Activated naive CD8-positive, alpha-beta T cell treated with anti-CD3 and anti-CD28 coated beads for 36 hours (primary cell): ENCODE data around the gene KLF12. TPM values are rescaled to one million over a fixed set of nuclear protein-coding genes. Genes with fewer than 3 reads are reported as not detected.

ENCODE experiments used
- DNase-seq: peaks from one replicate; pipeline ENCODE4 v3.0.0; 2021
- H3K27ac Mint-ChIP-seq: one replicate; pipeline ENCODE4 v1.8.0; 2022; ENCODE audit warnings: mild to moderate bottlenecking, moderate library complexity, mixed read lengths
- H3K27me3 Mint-ChIP-seq: one replicate; pipeline ENCODE4 v1.8.0; 2022; ENCODE audit warnings: mild to moderate bottlenecking, mixed read lengths
- H3K36me3 Mint-ChIP-seq: one replicate; pipeline ENCODE4 v1.8.0; 2021; ENCODE audit warnings: mild to moderate bottlenecking, mixed read lengths
- H3K4me1 Mint-ChIP-seq: one replicate; pipeline ENCODE4 v1.8.0; 2021; ENCODE audit warnings: mixed read lengths
- H3K4me3 Mint-ChIP-seq: one replicate; pipeline ENCODE4 v1.8.0; 2022; ENCODE audit warnings: mild to moderate bottlenecking, moderate library complexity, mixed read lengths
- H3K9me3 Mint-ChIP-seq: one replicate; pipeline ENCODE4 v1.8.0; 2022; ENCODE audit warnings: mixed read lengths
- total RNA-seq, 2 experiments: library from RNA; stranded (reverse); gene quantifications; one replicate each; pipeline ENCODE4 v1.2.3, GENCODE V29; 2021

The KLF12 gene
- total RNA-seq, 2 experiments from 2014 or later = 13.5 to 16.7 TPM

GRCh38 chr13:74101436-74101835 is 32.8 kb downstream of the KLF12 start:
- Mint-ChIP-seq H3K27me3 (no peaks in the 10 kb centered on the region), H3K4me1 (peaks cover 63% of the 10 kb centered on the region), H3K27ac (no peak overlapping the region), H3K9me3 (peaks cover 5% of the 10 kb centered on the region), H3K36me3 (peaks cover 14% of the 10 kb centered on the region), H3K4me3 (no peak overlapping the region)
- DNase-seq = no peak

GRCh38 chr13:74098077-74098476 is 36.1 kb downstream of the KLF12 start:
- Mint-ChIP-seq H3K36me3 (peaks cover 23% of the 10 kb centered on the region), H3K9me3 (peaks cover 5% of the 10 kb centered on the region), H3K27ac (no peak overlapping the region), H3K4me3 (no peak overlapping the region), H3K4me1 (peaks cover 51% of the 10 kb centered on the region), H3K27me3 (no peaks in the 10 kb centered on the region)
- no peak for DNase-seq

- H3K4me1 Mint-ChIP-seq = peaks cover 57% of the 10 kb centered on the region
- no peak overlapping the region for H3K27ac Mint-ChIP-seq
- H3K4me3 Mint-ChIP-seq = no peak overlapping the region
- H3K36me3 Mint-ChIP-seq = peaks cover 22% of the 10 kb centered on the region
- no peaks in the 10 kb centered on the region for H3K27me3 Mint-ChIP-seq
- peaks cover 5% of the 10 kb centered on the region for H3K9me3 Mint-ChIP-seq
- no peak for DNase-seq
These were observed 37.1 kb downstream of the KLF12 start for GRCh38 chr13:74097116-74097515.

GRCh38 chr13:74093691-74094090 is 40.5 kb downstream of the KLF12 start:
- Mint-ChIP-seq H3K9me3 (no peaks in the 10 kb centered on the region), H3K4me1 (peaks cover 63% of the 10 kb centered on the region), H3K4me3 (no peak overlapping the region), H3K36me3 (peaks cover 23% of the 10 kb centered on the region), H3K27me3 (no peaks in the 10 kb centered on the region), H3K27ac (no peak overlapping the region)
- DNase-seq = no peak

GRCh38 chr13:74092711-74093110 is 41.5 kb downstream of the KLF12 start:
- Mint-ChIP-seq H3K4me3 (peak overlapping the region; percentile 35), H3K4me1 (peaks cover 67% of the 10 kb centered on the region), H3K27ac (peak overlapping the region; percentile 72)

GRCh38 chr13:74090869-74091605 is 43.2 kb downstream of the KLF12 start:
- Mint-ChIP-seq H3K4me3 (peak overlapping the region; percentile 66), H3K4me1 (peaks cover 63% of the 10 kb centered on the region), H3K36me3 (peaks cover 23% of the 10 kb centered on the region), H3K27ac (peak overlapping the region; percentile 87), H3K9me3 (no peaks in the 10 kb centered on the region), H3K27me3 (no peaks in the 10 kb centered on the region)
- no peak for DNase-seq

More at GRCh38 chr13:74092711-74093110, 41.5 kb downstream of the KLF12 start:
- Mint-ChIP-seq H3K36me3 (peaks cover 23% of the 10 kb centered on the region), H3K27me3 (no peaks in the 10 kb centered on the region), H3K9me3 (no peaks in the 10 kb centered on the region)
- no peak for DNase-seq

- Mint-ChIP-seq H3K27me3 (no peaks in the 10 kb centered on the region), H3K27ac (peak overlapping the region; percentile 87), H3K9me3 (no peaks in the 10 kb centered on the region), H3K4me1 (peaks cover 61% of the 10 kb centered on the region), H3K36me3 (peaks cover 19% of the 10 kb centered on the region), H3K4me3 (peak overlapping the region; percentile 44)
- no peak for DNase-seq
These were observed 43.8 kb downstream of the KLF12 start for GRCh38 chr13:74090397-74090796.

GRCh38 chr13:74087357-74087756 is 46.8 kb downstream of the KLF12 start:
- Mint-ChIP-seq H3K4me3 (no peak overlapping the region), H3K36me3 (peaks cover 18% of the 10 kb centered on the region), H3K9me3 (no peaks in the 10 kb centered on the region), H3K27me3 (no peaks in the 10 kb centered on the region), H3K4me1 (peaks cover 74% of the 10 kb centered on the region), H3K27ac (no peak overlapping the region)
- no peak for DNase-seq
